Testis (tissue), 2 donors: ENCODE results near the gene GLCE.

ENCODE experiments used
- POLR2A ChIP-seq: fragments of 450-650 bp; IDR thresholded peaks from one replicate; pipeline ENCODE4 v1.6.1; 2017; ENCODE audit warnings: antibody characterized with exemption, mild to moderate bottlenecking, moderate library complexity
- TF ChIP-seq, protein P1 (sequence below), 3 experiments: fragments of 450-650 bp in 2 of 3; fragments of 200-600 bp in 1 of 3; sonication (generic) in 1 of 3; IDR thresholded peaks; one replicate each; pipeline ENCODE4 v1.5.1; 2016 to 2019; ENCODE audit warnings: antibody characterized with exemption in 3 of 3, mild to moderate bottlenecking in 2 of 3, moderate library complexity in 1 of 3

DNA sequence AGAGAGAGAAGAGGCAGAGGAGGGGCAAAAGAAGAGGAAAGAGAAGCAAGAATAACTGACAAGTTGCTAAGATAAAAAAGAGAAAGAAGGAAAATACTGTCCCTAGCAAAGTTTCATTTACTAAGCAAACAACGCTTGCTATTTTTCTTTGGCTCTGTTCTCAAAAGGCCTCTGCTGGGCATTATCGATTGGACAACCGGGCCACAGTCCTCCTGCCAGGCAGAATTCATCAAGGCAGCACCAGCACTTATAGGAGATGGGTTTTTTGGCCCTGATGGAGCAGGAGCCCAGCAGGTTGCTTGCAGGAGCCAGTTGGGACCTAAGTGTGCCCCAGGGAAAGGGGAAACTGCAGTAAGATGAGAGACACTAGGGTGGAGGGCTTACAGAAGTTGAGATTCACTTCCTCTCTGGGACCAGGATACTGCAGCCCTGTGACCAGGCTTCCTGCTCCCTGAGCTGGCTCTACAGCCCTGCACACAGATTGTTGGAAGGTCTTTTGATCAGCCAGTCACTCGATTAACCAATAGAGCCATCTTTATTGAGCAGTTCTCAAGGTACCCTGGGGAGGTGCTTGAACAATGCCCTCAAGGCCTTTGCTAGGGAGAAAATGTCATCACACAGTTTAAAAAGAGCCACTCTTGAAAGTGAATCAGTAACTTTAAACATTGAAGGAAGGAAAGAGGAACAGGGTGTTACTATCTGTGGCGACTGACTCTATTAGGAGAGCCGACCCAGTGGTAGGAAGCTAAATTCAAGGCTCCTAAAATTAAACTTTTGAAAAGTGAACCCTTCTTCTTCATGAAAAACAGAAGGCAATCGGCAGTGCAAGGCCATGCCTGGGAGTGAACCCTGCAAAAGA, 28.8 kb upstream of the GLCE start:
- TF ChIP-seq, protein P1, sequence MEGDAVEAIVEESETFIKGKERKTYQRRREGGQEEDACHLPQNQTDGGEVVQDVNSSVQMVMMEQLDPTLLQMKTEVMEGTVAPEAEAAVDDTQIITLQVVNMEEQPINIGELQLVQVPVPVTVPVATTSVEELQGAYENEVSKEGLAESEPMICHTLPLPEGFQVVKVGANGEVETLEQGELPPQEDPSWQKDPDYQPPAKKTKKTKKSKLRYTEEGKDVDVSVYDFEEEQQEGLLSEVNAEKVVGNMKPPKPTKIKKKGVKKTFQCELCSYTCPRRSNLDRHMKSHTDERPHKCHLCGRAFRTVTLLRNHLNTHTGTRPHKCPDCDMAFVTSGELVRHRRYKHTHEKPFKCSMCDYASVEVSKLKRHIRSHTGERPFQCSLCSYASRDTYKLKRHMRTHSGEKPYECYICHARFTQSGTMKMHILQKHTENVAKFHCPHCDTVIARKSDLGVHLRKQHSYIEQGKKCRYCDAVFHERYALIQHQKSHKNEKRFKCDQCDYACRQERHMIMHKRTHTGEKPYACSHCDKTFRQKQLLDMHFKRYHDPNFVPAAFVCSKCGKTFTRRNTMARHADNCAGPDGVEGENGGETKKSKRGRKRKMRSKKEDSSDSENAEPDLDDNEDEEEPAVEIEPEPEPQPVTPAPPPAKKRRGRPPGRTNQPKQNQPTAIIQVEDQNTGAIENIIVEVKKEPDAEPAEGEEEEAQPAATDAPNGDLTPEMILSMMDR (IDR thresholded peaks at IDR 0.05) = no peak
- no peak for TF ChIP-seq POLR2A
